Superior temporal gyrus (tissue), 1 donor: Measurements from ENCODE around the gene ABHD8.
A peak's percentile ranks its signal among the peaks of the same experiment; 100 is the strongest.

Experiments
- DNase-seq: peaks from one replicate; pipeline ENCODE4 v3.0.0-alpha.2; 2016; ENCODE audit errors: extremely low spot score

ABHD8 gene

DNA sequence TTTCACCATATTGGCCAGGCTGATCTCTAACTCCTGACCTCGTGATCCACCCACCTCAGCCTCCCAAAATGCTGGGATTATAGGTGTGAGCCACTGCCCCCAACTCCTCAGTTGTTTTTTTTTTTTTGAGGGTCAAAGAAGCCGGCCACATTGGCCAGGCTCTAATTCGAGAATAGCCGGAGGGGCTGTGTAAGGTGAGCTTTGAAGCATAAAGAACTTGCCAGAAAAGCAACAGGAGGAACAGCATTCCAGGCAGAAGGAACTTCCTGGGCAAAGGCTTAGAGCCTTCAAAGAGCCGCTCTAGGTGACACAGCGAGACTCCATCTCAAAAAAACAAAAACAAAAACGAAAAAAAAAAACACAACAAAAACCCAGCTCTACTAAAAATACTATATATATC, 37.2 kb downstream of the ABHD8 start:
- no peak for DNase-seq

DNA sequence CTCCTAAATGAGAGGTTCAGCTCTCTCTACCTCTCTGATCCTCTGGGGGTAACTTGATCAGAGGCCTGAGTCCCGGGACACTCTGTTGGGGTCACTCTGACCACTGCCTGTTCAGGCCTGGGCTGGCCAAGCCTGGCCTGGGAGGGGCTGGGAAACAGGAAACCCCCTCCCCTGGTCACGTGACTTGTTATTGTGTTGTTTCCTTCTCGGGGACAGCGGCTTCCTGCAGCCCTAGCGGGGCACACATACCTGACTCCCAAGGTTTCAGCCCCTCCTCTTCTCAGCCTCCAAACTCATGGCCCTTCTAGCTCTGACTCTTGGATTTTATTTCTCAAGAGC, 38.6 kb downstream of the ABHD8 start, which contains the start of gene USHBP1:
Gene USHBP1, minus strand, starts transcription at position 105 of the 339 bp plus-strand sequence. CDS start 446 bp downstream, outside the sequence.
- DNase-seq, result no peak

DNA sequence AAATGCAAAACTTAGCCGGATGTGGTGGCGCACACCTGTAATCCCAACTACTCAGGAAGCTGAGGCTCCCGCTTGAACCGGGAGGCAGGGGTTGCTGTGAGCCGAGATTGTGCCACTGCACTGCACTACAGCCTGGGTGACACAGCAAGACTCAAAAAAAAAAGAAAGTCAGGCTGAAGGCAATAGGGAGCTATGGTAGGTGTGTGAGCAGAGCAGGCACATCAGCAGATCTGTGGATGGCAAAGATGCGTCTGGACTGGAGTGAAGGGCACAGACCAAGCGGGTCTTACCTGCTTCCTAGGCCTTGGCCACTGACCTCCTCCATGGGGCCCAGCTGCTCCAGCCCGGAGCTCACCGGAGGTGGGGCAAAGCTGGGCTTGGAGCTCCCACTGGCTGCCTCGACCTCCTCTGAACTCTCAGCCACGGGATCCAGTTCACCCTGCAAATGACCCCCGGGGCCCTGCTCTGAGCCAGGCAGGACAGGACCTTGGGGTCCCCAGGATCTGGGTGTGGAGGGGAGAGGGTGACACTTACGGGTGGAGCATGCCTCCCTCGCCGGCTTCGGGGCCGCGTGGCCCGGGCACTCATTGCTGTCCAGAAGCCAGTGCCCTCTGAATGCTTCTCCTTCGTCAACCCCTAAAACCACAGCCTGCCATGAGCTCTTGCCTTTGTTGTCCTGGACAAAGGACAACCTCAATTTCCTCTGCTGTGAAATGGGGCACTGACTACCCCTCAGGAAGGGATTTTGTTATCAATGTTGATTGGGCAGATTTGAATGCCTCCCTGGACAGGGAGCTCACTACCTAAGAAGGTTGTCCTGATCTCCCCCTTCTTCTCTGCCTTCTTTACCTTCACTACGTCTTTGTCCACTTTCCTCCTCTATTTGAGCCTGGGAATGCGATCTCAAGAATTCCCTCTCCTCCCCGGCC, 39.2 kb downstream of the ABHD8 start:
- DNase-seq, result no peak

DNA sequence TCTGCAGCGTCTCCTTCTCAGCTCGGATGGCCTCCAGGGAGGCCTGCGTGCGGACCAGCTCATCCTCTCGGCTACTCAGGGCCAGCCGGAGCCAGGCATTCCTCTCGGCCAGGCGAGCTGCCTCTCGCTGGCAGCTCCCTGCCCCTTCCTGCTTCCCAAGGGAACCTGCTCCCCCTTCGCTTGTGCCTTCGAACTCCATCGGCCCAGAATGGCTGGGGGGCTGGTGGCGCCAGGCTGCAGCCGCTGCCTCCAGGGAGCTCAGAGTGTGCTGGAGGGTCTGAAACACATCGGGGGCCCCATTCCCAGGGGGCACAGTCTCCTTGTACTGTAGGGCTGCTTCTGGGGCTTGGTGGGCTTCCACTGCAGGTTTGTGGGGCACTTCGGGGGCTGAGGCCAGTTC, 40.7 kb downstream of the ABHD8 start:
- no peak for DNase-seq

DNA sequence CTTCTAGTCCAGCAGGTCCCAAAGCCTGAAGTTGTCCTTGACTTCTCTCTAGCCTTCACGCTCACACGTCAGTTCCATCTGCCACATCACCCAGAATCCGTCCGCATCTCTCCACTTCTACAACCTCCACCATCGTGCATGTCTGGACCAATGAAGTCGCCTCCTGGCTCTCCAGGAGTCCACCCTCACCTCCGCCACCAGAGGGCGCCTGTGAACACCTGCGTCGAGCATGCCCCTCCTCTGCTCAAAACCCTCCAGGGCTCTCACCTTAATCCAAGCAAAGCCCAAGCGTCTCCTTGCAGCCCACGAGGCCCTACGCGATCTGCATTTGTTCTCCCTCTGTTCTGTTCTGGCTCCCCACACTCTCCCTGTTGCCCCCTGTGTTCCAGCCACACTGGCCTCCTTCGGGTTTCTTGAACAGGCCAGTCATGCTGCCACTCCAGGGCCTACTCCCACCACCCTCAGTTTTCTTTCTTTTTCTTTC, 42.3 kb downstream of the ABHD8 start:
- peak; percentile 31 for DNase-seq

DNA sequence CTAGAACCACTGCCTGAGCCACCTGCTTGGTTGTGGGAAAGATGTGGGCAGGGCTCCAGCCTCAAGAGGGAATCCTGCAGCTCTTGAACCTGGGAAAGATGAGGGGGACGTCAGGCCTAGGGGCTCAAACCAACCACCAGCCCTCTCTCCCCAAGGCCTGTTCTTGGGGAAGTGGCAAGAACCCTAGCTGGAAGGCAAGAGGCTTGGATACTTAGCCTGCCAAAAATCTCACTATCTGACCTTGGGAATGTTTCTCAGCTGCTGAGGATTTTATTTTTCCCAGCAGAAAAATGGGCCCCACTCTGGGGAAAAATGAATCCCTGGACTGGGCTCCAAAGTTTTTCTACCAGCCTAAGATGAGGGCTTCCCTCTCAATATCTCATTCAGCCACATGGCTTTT, 43.3 kb downstream of the ABHD8 start:
- DNase-seq, result no peak

DNA sequence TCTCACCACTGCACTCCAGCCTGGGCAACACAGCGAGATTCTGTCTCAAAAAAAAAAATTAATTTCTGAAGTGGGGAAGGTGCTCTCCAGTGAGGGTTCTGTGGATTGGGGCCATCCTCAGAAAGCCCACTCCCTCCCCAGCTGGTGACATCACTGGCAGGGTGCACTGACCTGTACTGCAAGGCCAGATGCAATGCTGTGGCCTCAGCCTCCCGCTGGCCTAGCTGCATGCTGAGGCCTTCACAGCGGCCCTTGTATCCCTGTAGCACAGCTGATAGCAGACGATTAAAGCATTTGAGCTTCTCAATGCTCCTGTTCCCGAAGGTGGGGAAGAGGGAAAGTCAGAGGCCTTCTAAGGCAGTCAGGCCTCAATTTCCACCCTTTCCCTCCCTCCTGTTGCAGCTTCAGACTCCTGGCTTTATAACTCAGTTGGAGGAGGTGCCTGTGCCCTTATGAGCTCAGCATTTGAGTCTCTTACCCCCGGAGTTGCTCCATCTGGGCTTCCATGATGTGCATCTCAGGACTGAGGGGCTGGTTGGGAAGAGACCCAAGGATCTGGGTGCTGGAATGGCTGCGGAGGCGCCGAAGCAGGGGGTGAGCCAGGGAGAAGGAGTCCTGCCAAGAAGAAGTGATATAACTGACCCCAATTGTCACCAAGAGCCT, 44.0 kb downstream of the ABHD8 start:
- no peak for DNase-seq

DNA sequence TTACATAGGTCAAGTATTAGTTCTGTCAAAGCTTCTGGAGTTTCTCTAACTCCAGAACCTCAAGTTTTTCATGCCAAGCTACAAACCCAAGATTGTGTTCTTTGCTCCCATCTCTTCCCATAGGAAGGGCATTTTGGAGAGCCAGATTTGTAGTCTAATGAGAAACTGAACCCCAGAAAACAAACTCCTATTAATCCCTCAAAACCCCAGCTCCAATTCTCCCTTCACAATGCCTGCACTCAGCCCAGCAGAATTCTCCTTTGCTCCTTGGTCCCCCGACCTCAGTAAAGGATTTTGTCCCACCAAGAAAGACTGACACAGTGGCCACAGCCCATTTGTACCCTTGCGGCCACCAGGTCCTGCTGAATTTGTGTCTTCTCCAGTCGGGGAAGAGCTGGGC, 47.1 kb downstream of the ABHD8 start:
- DNase-seq, result no peak

DNA sequence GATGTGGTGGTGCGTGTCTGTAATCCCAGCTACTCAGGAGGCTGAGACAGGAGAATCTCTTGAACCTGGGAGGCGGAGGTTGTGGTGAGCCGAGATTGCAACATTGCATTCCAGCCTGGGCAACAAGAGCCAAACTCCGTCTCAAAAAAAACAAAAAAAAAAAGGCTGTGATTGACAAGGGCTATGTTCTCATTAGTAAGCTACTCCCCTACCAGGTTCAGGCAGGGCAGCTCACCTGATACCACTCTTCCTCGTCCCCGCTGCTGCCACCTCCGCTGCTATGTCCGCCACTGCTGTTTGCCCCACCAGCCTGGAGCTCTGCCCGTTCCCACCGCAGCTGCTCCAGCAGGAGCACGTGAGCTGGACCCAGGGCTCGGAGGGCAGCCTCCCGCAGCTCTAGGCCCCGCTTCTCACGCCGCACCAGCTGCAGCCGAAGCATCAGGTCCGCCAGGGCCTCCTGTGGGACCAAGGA, 48.0 kb downstream of the ABHD8 start:
- no peak for DNase-seq

DNA sequence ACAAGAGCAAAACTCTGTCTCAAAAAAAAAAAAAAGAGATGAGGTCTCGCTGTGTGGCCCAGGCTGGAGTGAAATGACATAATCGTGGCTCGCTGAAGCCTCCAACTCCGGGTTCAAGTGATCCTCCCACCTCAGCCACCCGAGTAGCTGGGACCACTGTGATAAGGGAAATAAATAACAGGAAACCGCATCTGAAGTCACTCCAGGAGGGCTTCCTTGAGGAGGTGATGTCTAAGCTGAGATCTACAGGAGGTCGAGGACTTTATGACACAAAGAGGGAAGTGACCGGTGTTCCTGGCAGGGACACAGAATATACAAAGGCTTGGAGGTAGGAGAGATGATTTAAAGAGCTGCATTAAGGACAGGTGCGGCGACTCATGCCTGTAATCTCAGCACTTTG, 48.6 kb downstream of the ABHD8 start:
- DNase-seq, result no peak

DNA sequence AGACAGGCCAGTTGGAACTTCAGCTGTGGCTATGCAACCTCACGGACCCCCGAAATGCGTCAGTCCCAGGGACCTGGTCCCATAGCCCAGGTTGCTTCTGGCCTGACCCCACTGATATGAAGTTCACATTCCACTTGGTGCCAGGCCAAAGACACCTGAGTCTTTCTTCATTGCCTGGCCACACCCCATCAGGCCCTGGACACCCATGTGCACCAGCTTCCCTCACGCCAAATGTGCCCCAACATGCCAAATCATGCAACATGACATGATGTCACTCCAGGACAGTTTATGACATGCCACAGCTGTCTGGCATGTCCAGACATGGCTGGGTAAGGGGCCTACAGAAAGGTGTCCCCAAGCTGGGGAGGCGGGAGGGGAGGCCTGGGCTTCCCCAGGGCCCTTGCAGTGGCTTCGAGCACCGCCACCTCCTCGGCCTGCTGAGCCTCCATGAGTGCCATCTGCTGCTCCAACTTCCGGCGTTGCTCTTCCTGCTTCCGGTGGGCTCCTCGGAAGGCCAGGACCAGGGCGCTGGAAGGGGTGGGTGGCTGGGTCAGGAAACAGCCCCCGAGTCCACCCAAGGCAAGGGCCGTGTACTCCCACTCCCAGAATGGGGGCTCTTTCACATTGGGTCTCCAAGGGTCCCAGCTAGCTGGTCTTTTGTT, 53.2 kb downstream of the ABHD8 start:
- DNase-seq, result no peak

DNA sequence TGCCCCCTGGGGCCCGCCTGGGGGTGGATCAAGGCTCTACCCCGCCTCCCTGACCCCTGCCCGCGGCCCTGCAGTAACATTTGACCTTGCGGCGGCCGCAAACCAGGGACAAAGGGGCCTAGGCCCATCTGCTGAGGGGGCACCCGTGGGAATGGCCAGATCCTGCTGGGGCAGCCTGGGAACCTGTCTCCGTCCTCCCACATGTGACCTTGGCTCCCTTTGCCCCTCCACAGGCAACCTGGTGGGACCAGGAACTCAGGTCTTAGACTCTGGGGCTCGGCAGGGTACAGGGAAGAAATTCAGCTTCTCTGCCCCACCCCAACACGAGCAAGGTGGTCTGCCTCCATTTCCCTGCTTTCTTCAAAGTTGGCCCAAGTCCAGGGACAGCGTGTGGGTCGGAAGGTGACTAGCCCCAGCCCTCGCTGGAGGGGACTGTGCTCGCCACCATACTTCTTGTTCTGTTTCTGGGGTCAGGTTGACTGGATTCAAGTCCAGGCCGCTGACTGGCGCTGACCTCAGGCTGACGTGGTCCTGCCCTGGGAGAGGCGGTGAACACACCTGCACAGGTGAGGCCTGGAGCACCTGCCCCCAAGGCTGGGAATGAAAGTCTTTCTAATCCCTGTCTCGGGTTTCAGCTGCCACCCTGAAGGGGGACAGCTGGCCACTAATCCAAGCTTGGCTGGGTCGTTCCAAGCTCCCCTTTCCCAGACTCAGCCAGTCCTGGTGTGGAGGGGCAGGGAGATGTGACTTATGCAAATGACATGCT, 55.0 kb downstream of the ABHD8 start:
- no peak for DNase-seq

DNA sequence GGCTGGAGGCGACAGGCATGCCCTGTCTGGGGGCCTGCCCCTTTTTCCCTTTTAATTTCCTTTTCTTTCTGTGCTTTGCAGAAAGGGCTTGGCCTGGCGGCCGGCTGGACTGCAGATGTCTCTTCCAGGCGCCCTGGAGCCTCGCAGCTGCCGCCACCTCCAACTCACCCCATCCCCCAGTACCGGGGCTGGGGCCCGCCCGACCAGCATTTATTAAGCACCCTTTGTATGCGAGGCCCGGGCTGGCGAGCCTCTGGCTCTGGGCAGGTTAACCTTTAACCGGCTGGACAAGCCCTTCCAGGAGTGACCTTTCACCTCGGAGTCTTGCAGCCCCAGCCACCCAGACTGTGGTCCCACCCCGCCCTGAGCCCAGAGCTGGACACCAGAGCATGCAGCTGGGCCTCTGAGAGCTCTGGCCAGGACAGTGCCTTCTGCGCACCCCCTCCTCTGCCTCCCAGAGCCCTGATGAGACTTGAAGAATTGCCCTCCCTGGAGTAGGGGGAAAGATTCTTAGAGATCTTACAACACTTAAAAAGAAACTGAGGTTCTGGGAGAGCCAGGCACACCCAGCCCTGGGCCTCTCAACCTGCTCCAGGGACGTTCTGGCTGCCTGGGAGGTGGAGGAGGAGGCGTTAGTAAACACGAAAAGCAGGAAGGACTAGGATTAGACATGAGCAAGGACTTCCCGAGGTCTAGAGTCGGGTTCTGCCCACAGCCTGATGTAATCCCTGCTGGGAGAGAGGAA, 56.4 kb downstream of the ABHD8 start:
- DNase-seq, result no peak

DNA sequence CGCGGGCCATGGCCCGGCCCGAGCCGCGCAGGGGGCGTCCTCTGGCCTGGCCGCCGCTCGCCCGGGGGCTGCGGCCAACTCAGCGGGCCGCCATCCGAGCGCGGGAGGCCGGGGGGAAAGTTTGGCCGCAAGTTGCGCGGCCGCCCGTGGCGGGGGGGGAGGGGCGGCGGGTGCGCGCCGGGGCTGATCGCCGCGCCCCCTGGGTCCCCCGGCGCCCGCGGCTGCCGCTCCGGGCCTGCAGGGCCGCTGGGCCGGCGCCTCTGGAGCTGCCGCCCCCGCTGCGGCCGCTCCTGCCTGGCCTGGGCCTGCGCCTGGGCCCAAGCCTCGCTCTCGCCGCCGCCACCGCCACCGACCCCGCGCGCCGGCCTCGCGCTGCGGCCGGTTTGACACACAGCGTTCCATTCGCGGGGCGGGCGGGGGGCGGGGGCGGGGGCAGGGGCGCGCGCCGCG, 57.7 kb downstream of the ABHD8 start, which contains the start of gene NR2F6:
Gene NR2F6, minus strand, starts transcription at position 385 of the 450 bp plus-strand sequence. CDS start 699 bp downstream, outside the sequence.
- DNase-seq, result no peak

DNA sequence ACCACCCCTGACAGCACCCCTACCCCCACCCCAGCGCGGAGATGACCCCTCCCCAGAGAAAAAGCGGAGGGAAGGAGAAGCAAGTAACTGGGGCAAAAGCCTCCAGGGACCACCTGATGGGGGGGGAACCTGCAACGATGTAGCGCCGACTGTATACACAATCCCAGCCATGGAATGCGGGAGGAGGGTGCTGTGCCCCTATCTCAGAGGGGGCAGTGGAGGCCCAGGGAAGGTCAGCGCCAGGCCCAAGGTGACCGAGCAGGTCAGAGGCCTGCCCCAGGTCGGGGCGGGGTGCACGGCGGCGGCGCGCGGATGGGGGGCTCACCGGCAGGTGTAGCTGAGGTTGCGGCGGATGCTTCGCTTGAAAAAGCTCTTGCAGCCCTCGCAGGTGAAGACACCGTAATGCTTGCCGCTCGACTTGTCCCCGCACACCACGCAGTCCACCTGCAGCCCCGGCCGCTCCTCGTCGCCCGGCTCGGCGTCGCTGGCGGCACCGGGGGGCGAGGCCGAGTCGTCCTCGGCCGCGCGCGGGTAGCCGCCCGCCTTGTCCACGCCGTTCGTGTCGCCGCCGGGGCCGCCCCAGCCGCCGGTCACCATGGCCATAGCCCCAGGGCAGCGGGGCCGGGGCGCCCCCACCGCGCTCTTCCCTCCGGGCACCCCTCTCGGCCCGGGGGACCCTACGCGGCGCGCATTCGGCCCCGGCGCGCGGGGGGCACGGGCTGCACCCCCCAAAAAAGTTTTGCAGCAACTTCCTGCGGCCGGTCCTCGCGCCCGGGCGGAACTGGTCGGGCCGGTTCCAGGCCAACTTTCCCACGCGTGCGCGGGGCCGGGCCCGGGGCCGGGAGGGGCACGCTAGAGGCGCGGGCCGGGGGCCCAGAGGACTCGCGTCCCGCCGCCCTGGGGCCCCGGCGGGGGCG, 58.3 kb downstream of the ABHD8 start:
- DNase-seq, result no peak

DNA sequence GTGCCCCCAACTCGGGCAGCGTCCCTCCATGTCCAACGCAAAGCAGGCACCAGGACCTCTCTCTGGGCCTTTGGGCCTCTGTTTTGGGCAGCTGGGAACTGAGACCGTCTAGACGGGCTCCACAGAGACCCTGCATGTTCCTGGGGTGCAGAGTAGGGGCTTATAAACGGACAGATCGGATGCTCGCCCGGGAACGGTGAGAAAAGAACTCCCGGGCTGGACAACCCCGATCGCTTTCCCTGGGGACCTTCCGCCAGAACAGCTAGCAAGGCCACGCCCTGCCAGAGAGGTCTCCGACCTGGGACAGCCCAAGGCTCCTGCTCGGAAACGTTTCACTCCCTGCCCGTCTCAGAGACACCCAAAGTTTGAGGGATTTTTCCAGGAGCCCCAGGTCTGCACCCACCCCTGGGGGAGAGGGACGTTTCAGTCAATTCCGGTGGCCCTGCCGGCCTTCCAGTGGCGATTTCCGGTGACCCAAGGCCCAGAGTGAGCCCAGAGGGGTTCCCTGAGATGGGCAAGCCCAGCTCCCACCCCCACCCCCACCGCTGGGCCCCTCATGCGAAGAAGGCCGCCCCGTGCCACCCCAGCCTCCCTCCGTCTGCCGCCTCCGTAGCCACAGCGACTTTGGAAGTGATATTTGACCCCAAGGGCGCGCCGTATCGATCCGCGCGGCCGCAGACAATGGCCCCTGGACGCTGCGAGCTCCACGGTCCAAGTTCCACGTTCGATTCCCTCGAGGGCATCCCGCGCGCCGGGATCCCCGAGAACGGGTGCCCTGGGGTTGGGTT, 59.2 kb downstream of the ABHD8 start:
- no peak for DNase-seq

DNA sequence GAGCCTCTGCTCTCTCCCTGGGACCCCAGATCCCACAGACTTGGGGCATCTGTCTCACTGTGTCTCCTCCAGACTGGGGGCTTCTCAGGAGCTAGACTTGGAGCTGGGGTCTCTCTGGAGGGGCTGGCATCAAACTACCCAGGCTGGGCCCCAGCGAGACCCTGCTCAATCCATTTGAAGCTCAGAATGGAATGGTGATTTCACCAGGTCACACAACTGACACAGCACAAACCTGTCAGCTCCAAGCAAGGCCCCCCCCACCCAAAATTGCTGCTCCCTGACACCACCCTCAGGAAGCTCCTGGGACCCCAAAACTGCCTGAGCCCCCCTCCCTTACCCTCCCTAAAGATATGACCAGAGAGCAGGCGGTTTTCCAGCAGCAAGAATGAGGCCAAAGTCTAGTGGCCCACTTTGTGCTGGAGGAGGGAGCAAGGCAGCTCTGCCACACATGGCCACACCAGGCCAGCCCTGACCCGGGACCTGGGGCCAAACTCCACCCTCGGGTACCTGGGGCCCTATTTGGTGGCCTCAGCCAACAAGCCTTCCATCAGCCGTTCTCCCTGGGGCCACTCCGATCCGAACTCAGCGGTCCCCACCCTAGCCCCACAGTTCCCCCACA, 59.9 kb downstream of the ABHD8 start:
- DNase-seq, result no peak
